Vagina (tissue), 2 donors: Measurements from ENCODE around the gene ACBD3.

Experiments
- CTCF ChIP-seq, 3 experiments: fragments of 450-650 bp in 2 of 3; fragments of 200-600 bp in 1 of 3; sonication (generic) in 1 of 3; IDR thresholded peaks; one replicate each; pipeline ENCODE4 v1.5.1; 2017 to 2019; ENCODE audit warnings: antibody characterized with exemption in 3 of 3, mild to moderate bottlenecking in 2 of 3, moderate library complexity in 2 of 3
- POLR2A ChIP-seq, 2 donors: fragments of 450-650 bp; IDR thresholded peaks; one replicate each; pipeline ENCODE4 v1.6.1; 2017; ENCODE audit warnings: antibody characterized with exemption in 2 of 2, mild to moderate bottlenecking in 2 of 2, moderate library complexity in 2 of 2
- POLR2AphosphoS5 ChIP-seq, 2 donors: sonication (generic); formaldehyde crosslinking; IDR thresholded peaks; one replicate each; pipeline ENCODE4 v1.9.0; 2017; ENCODE audit warnings: antibody characterized with exemption in 2 of 2, mild to moderate bottlenecking in 2 of 2, low read depth in 1 of 2; ENCODE audit not compliant: insufficient read depth in 1 of 2

- TF ChIP-seq CTCF (IDR thresholded peaks at IDR 0.05) (no peak), POLR2AphosphoS5 (IDR thresholded peaks at IDR 0.05; ENCODE audit: insufficient read depth in 1 of 2, low read depth in 1 of 2) (no peak), POLR2A (IDR thresholded peaks at IDR 0.05) (no peak)
Measured at GRCh38 chr1:226217273-226217672, 30.7 kb upstream of the ACBD3 start.
